H1 (cell line): ENCODE data around the gene GLT8D2. TPM values are rescaled to one million over a fixed set of nuclear protein-coding genes. Genes with fewer than 3 reads are reported as not detected.

Experiments
- POU5F1 ChIP-seq: IDR thresholded peaks from 2 replicates; pipeline ENCODE4 v1.6.1; 2011; ENCODE audit warnings: low read depth, mild to moderate bottlenecking, low read length, moderate library complexity
- polyA plus RNA-seq, 7 experiments: library from polyadenylated mRNA; depleted of rRNA in 3 of 7; stranded (reverse) in 5 of 7; unstranded in 2 of 7; fragments of >200 nt in 5 of 7; fragments of 200-250 nt in 2 of 7; gene quantifications; 1 replicate in 5 of 7; 2 replicates in 1 of 7; 4 replicates in 1 of 7; pipeline versions ENCODE4 v1.2.1 to v1.2.3, GENCODE V29; 2011 to 2013; ENCODE audit warnings: missing spikeins in 2 of 7, mixed read lengths in 2 of 7
- total RNA-seq: library from RNA; stranded (reverse); fragmentation: NEBNext Ultra II Directional; extraction: Animal tissue kit (Norgen Biotek cat#: 25700); gene quantifications from 2 replicates; pipeline ENCODE4 v1.2.1, GENCODE V29; 2021
- TF ChIP-seq, protein P1 (sequence below): fragments of 300-600 bp; sonication (generic); IDR thresholded peaks from 2 replicates; pipeline ENCODE4 v1.7.1; 2012; ENCODE audit warnings: low read length, moderate library complexity, mild to moderate bottlenecking, inconsistent platforms; ENCODE audit not compliant: insufficient replicate concordance

The GLT8D2 gene
- total and polyA plus RNA-seq, 2 of the 8 experiments (the other 6 are each of a cell fraction or from before 2014, with no cell fraction given) = 6.8 to 9.8 TPM

DNA sequence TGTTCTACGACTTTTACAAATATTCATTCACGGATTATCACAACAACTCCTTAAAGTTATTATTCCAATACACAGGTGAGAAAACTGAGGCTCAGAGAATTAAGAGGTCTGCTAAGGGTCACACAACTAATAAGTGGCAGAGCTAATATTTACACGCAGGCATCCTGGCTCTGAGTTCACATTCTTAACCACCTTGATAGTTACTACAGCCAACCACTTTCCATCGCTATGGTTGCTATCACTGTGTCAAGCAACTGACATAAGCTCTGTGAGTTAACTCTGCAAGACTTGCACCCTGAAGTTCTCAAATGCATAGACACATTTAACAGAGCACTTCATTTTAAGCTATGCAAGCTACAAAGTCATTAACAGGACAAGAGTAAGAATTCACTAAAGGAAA, 3.7 kb downstream of the GLT8D2 start (continued):
- TF ChIP-seq, protein P1, sequence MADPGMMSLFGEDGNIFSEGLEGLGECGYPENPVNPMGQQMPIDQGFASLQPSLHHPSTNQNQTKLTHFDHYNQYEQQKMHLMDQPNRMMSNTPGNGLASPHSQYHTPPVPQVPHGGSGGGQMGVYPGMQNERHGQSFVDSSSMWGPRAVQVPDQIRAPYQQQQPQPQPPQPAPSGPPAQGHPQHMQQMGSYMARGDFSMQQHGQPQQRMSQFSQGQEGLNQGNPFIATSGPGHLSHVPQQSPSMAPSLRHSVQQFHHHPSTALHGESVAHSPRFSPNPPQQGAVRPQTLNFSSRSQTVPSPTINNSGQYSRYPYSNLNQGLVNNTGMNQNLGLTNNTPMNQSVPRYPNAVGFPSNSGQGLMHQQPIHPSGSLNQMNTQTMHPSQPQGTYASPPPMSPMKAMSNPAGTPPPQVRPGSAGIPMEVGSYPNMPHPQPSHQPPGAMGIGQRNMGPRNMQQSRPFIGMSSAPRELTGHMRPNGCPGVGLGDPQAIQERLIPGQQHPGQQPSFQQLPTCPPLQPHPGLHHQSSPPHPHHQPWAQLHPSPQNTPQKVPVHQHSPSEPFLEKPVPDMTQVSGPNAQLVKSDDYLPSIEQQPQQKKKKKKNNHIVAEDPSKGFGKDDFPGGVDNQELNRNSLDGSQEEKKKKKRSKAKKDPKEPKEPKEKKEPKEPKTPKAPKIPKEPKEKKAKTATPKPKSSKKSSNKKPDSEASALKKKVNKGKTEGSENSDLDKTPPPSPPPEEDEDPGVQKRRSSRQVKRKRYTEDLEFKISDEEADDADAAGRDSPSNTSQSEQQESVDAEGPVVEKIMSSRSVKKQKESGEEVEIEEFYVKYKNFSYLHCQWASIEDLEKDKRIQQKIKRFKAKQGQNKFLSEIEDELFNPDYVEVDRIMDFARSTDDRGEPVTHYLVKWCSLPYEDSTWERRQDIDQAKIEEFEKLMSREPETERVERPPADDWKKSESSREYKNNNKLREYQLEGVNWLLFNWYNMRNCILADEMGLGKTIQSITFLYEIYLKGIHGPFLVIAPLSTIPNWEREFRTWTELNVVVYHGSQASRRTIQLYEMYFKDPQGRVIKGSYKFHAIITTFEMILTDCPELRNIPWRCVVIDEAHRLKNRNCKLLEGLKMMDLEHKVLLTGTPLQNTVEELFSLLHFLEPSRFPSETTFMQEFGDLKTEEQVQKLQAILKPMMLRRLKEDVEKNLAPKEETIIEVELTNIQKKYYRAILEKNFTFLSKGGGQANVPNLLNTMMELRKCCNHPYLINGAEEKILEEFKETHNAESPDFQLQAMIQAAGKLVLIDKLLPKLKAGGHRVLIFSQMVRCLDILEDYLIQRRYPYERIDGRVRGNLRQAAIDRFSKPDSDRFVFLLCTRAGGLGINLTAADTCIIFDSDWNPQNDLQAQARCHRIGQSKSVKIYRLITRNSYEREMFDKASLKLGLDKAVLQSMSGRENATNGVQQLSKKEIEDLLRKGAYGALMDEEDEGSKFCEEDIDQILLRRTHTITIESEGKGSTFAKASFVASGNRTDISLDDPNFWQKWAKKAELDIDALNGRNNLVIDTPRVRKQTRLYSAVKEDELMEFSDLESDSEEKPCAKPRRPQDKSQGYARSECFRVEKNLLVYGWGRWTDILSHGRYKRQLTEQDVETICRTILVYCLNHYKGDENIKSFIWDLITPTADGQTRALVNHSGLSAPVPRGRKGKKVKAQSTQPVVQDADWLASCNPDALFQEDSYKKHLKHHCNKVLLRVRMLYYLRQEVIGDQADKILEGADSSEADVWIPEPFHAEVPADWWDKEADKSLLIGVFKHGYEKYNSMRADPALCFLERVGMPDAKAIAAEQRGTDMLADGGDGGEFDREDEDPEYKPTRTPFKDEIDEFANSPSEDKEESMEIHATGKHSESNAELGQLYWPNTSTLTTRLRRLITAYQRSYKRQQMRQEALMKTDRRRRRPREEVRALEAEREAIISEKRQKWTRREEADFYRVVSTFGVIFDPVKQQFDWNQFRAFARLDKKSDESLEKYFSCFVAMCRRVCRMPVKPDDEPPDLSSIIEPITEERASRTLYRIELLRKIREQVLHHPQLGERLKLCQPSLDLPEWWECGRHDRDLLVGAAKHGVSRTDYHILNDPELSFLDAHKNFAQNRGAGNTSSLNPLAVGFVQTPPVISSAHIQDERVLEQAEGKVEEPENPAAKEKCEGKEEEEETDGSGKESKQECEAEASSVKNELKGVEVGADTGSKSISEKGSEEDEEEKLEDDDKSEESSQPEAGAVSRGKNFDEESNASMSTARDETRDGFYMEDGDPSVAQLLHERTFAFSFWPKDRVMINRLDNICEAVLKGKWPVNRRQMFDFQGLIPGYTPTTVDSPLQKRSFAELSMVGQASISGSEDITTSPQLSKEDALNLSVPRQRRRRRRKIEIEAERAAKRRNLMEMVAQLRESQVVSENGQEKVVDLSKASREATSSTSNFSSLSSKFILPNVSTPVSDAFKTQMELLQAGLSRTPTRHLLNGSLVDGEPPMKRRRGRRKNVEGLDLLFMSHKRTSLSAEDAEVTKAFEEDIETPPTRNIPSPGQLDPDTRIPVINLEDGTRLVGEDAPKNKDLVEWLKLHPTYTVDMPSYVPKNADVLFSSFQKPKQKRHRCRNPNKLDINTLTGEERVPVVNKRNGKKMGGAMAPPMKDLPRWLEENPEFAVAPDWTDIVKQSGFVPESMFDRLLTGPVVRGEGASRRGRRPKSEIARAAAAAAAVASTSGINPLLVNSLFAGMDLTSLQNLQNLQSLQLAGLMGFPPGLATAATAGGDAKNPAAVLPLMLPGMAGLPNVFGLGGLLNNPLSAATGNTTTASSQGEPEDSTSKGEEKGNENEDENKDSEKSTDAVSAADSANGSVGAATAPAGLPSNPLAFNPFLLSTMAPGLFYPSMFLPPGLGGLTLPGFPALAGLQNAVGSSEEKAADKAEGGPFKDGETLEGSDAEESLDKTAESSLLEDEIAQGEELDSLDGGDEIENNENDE = no peak
- TF ChIP-seq POU5F1 = no peak
